GM12874 (cell line): ENCODE measurements around the gene FNDC5.

Source experiments
- TF ChIP-seq, protein P1 (sequence below): IDR thresholded peaks from 2 replicates; pipeline ENCODE4 v1.5.1; 2011; ENCODE audit warnings: low read depth, mild to moderate bottlenecking, control low read depth, low read length, moderate library complexity; ENCODE audit not compliant: insufficient read depth

FNDC5 gene

GRCh38 chr1:32825181-32825580 is 45.5 kb downstream of the FNDC5 start:
- TF ChIP-seq, protein P1, sequence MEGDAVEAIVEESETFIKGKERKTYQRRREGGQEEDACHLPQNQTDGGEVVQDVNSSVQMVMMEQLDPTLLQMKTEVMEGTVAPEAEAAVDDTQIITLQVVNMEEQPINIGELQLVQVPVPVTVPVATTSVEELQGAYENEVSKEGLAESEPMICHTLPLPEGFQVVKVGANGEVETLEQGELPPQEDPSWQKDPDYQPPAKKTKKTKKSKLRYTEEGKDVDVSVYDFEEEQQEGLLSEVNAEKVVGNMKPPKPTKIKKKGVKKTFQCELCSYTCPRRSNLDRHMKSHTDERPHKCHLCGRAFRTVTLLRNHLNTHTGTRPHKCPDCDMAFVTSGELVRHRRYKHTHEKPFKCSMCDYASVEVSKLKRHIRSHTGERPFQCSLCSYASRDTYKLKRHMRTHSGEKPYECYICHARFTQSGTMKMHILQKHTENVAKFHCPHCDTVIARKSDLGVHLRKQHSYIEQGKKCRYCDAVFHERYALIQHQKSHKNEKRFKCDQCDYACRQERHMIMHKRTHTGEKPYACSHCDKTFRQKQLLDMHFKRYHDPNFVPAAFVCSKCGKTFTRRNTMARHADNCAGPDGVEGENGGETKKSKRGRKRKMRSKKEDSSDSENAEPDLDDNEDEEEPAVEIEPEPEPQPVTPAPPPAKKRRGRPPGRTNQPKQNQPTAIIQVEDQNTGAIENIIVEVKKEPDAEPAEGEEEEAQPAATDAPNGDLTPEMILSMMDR: no peak

DNA sequence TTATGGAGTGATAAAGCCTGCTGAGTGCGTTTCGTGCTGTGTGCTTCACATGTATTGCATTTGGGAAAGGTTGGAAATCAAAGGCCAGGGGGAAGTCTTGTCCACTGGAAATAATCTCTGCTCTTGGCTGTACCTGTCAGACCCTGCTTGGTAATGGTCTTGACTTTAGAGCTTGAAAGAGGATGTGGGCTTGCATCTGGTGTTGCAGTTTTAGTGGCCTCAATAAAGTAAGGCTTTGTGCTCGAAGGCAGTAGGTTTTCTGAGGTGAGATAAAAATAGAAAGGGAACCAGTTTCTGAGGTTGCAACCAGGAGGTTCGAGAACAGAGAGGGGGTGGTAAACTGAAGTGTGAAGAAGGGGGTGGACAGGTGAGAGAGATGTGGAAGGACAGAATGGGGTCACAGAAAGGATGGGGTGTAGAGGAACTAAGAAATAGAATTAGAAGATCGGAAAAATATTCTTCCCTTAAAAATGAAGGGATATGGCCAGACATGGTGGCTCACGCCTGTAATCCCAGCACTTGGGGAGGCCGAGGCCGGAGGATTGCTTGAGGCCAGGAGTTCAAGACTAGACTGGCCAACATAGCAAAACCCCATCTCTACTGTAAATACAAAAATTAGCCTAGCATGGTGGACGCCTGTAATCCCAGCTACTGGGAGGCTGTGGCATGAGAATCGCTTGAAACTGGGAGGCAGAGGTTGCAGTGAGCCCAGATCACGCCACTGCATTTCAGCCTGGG is 51.7 kb downstream of the FNDC5 start:
- TF ChIP-seq, protein P1: no peak

DNA sequence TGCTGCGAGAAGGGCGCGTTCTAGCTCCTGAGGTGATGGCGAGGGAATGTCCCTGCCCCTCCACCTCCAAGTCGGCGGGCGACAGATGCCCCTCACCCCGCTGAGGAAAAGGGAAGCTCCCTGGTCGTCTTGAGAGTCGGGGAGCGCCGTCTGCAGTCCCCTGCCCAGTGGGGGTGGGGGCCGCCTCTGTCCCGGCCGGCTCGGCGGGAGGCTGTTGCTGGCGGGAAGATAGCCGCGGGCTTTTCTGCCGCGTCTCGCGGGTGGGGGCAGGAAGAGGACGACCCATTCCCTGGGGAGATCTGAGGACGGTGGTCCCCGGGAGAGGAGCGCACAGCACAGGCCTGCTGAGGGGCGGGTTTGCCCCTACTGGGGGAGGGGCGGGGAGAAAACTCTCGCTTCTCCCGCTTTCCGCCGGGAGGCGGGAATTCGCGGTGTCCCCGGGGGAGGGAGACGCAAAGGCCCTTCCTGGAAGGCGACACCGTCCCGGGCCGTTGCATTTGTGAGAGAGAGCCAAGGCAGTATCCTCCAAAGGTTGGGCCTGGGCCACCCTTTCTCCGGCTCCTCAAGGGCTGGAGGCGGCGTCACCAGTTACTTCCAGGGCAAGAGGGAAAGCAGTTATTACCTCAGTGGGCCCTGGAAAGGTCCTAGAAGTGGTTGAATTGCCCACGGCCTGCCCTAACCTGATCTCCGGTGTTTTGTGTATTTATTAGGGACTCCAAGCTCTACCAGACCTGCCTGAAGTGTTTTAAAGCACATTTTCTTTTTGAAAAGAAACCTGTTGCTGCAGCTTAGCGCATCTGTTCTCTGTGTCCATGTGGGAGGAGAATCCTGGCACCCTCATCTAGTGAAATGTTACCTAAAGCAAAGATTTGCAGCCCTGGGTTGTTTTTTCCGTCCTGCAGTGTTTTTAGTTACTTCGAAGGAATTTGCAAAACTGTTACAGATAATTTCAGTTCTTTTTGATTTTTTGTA is 52.6 kb downstream of the FNDC5 start:
- TF ChIP-seq, protein P1: no peak

DNA sequence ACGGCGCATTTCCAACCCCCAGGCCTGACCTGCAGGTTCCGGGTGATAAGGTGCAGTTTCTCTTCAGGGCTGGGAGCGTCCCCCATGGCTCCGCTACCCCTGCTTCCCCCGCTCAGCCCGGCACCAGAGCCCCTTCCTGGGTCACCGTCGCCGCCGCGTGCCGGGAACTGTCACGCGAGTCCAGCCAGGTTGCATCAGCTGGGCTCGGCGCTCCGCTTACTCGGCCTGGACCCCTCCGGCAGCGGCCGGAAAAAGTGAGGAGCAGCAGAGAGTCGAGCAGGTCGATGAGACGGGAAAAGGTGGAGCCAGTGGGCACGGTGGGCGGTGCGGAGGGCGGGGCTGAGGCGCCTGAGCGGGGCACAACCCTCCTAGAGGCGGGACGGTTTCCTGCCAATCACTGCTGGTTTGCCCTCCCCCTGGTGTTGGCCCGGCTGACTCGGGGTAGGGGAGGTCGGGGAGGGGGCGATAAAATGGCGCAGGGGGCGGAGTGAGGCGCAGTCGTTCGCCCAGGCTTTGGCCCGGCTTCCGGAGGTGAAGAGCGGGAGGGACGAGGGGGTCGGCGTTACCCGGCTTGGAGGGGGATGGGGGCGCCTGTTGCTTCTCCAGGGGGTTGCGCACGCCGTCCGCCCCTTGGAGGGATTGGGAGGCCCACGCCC is 53.4 kb downstream of the FNDC5 start, which contains the start of the genes S100PBP and YARS1:
Gene S100PBP, plus strand, starts transcription at position 495 of the 656 bp plus-strand sequence. CDS start 8,447 bp downstream, outside the sequence.
Gene YARS1, minus strand, starts transcription at position 200 of the 656 bp plus-strand sequence. Its CDS starts 114 bp downstream, at position 86.
- TF ChIP-seq, protein P1: no peak

DNA sequence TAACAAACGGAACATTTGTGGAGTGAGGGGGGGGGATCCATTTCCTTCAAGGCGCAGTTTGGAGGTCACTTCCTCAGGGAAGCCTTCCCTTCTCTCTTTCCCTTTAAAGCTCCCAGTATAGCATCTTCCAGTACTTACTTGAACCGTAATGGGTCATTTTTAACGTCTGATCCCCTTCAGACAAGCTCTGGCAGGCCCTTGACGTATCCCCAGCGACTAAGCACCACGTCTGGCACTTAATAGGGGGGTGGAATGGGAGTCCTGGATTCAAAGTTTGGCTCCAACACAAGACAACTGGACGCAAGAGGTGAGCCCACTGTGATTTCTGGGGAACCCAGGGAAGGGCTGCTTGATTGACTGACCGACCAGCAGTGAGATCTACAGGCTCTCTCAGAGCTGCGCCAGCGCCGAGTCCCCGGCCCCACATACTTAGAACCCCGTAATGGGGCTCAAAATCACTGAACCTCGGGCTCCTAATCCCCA is 54.0 kb downstream of the FNDC5 start:
- TF ChIP-seq, protein P1: no peak

- TF ChIP-seq, protein P1: no peak
Measured at GRCh38 chr1:32813941-32814739, 56.6 kb downstream of the FNDC5 start.
